GM18505 (cell line): Measurements from ENCODE around the gene GALNT16.

ENCODE experiments used
- ATAC-seq: cut with Tn5 transposase; IDR thresholded peaks from one replicate; pipeline ENCODE4 v1.9.1; 2021; ENCODE audit not compliant: unreplicated experiment
- POLR2A ChIP-seq: IDR thresholded peaks from 4 replicates; pipeline ENCODE4 v1.6.1; 2011; ENCODE audit warnings: borderline replicate concordance; ENCODE audit not compliant: insufficient read depth, insufficient read length; ENCODE audit errors: extremely low read depth

Gene GALNT16

GRCh38 chr14:69241577-69241976 is 18.4 kb upstream of the GALNT16 start:
- TF ChIP-seq POLR2A, result no peak
- no peak for ATAC-seq

- ATAC-seq, result no peak
- TF ChIP-seq POLR2A, result no peak
Measured at GRCh38 chr14:69242311-69243224, 17.4 kb upstream of the GALNT16 start.

DNA sequence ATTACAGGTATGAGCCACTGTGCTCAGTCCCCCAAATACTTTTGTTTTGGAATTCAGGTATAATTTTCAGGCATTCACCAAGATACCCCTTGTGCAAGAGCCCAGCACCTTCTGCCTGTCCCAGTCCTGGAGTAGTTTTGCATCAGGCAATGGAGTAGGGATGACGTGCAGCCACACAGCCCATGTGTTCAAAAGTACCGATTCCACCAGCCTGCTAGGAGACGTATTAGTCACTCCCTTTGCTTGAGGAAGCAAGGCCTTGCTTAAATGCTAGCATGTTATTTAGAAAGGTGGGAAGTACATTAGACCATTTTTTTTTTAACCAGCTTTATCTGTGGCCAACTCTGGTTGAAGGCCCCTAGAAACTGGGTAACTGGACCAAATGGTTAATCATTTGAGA is 15.0 kb upstream of the GALNT16 start:
- ATAC-seq, result no peak
- no peak for TF ChIP-seq POLR2A

DNA sequence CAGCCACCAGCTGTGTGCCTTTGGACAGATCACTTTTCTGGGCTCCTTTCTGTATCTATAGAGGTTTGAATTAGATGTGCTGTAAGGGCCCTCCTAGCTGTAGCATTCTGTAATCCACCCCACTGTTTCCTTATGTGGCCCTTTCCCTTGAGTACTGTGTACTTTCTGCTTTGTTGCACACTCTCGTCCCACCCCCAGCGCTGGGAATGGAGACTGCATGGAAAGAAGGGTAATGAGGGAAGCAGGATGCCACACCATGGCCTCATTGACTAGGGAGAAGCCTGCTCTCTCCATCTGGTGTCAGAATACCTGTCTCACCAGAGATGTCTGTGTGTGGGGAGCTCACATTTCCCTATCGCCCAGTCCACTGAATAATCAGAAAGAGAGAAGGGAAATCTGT is 13.6 kb upstream of the GALNT16 start:
- no peak for TF ChIP-seq POLR2A
- ATAC-seq, result no peak

DNA sequence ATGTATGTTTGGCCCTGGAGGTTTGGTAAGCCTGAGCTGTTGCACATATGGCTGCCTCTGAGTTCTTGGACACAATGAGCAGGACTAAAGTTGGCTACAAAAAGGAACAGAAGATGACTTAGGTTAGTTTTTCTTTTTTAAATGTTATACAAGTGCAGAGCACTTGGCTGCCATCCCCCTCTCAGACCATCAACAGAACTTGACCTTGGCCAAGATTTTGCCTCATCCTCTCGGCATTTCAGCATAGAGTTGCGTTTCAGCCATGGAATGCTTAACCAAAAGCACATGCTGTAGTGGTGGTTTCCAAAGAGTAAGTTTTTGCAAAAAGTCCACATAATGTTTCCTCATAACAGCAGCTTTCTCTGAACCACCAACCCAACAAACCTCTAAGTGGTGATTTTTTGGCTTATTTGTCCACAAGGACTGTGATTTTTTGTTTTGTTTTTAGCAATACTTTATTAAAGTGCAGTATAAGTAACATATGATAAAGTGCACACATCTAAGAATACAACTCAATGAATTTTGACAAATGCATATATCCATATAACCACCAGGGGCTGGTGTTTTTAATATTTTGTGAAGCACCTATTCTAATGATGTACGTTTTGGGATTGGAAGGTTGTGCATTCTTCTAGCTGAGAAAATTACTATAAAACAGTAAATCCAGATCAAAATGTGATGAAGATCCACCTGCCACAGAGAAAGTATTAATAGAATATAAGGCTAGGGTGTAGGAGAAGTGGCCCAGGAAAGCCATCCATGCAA is 12.1 kb upstream of the GALNT16 start:
- ATAC-seq, result no peak
- no peak for TF ChIP-seq POLR2A

DNA sequence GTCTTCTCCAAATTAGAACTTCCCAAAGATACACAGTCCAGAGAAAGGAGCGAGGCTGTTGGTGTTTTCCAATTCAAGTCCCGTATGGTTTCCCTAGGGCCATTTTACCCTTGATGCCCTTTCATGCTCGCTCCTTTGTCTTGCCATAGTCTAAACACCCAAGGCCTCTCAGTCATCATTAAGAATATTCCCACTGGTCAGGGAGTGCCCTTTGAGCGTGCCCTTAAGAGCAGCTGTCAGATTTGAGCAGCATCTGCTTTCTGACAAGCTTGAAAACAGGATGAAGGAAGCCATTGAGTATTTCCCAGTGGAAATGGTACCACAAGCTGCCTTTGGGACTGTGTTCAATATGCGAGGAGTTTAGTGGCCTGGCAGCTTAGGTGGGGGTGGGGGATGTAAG is 10.4 kb upstream of the GALNT16 start:
- ATAC-seq, result no peak
- no peak for TF ChIP-seq POLR2A

- no peak for ATAC-seq
Measured at GRCh38 chr14:69252851-69253250, 7.1 kb upstream of the GALNT16 start.

DNA sequence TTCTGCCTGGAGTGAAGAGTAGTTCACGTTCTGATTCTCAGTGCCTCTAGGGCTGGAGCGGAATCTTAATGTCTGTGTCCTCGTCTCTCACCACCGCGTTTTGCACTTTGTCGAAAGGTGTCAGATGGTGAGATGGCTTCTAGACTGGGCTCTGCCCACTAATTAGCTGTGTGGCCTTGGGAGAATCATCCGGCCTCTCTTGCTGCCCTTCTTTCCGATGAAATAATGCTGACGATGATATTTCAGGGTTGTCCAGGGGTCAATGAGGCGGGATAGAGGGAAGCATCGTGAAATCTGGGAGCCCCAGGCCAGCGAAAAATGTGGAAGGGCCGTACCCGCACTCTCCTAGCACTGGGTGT is 811 bp upstream of the GALNT16 start:
- no peak for ATAC-seq
- TF ChIP-seq POLR2A, result no peak

More at GRCh38 chr14:69252851-69253250, 7.1 kb upstream of the GALNT16 start:
- no peak for TF ChIP-seq POLR2A

GRCh38 chr14:69260190-69260860 is 367 bp downstream of the GALNT16 start:
- TF ChIP-seq POLR2A, result no peak
- no peak for ATAC-seq

- ATAC-seq, result no peak
- no peak for TF ChIP-seq POLR2A
Measured at GRCh38 chr14:69260861-69261564, 1.1 kb downstream of the GALNT16 start.

- ATAC-seq, result no peak
- no peak for TF ChIP-seq POLR2A
Measured at GRCh38 chr14:69261761-69262331, 1.9 kb downstream of the GALNT16 start.

DNA sequence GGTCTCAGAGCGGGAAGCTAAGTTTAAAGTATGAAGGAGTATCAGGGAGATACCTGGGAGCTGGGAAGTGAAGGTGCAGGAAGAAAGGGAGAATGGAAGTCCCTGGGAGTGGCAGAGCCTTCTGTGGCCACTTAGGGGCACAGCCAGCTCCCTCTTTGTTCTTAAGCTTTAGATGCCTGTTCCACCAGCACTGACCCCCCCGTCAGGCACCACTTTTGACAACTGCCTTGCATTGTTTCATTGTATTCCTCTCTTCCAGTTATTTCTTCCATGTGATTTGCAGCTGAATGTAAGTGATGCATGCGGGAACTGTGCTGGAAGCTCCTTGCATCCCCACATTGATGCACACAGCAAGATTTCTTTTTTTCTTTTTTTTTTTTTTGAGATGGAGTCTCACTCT is 2.6 kb downstream of the GALNT16 start:
- ATAC-seq, result no peak
- TF ChIP-seq POLR2A, result no peak
